Liver (tissue), 9 donors: ENCODE data around the gene EFNA2. TPM values are rescaled to one million over a fixed set of nuclear protein-coding genes. Genes with fewer than 3 reads are reported as not detected.
"Not testable (repeated sequence)": the region's sequence is repeated elsewhere in the genome, so short reads cannot be mapped to it uniquely, and the experiment has no call there.

Experiments used
- DNase-seq: peaks from one replicate; pipeline ENCODE4 v3.0.0-alpha.2; 2017; ENCODE audit warnings: low spot score
- H3K27ac ChIP-seq, 2 donors: one replicate each; pipeline ENCODE4 v1.7.0; 2013; ENCODE audit warnings: inconsistent platforms in 2 of 2, low read length in 2 of 2, control low read depth in 1 of 2, low read depth in 1 of 2, mild to moderate bottlenecking in 1 of 2
- H3K27me3 ChIP-seq, 4 donors: one replicate each; pipeline versions ENCODE4 v1.6.1 to v1.7.0; 2013; ENCODE audit warnings: low read length in 3 of 4, inconsistent platforms in 1 of 4, mild to moderate bottlenecking in 1 of 4, moderate library complexity in 1 of 4; ENCODE audit not compliant: control insufficient read depth in 4 of 4, insufficient read depth in 4 of 4
- H3K36me3 ChIP-seq, 4 donors: one replicate each; pipeline versions ENCODE4 v1.6.1 to v1.7.0; 2013; ENCODE audit warnings: low read length in 3 of 4, mild to moderate bottlenecking in 3 of 4, low read depth in 1 of 4, moderate library complexity in 1 of 4; ENCODE audit not compliant: control insufficient read depth in 4 of 4, insufficient read depth in 3 of 4
- H3K4me1 ChIP-seq, 4 donors: one replicate each; pipeline versions ENCODE4 v1.6.1 to v1.7.0; 2013; ENCODE audit warnings: low read length in 3 of 4, mild to moderate bottlenecking in 3 of 4, moderate library complexity in 1 of 4; ENCODE audit not compliant: control insufficient read depth in 4 of 4, insufficient read depth in 4 of 4
- H3K4me3 ChIP-seq, 3 donors: one replicate each; pipeline versions ENCODE4 v1.6.1 to v1.7.0; 2013; ENCODE audit warnings: low read length in 3 of 3, control low read depth in 1 of 3, low read depth in 1 of 3, mild to moderate bottlenecking in 1 of 3
- H3K9ac ChIP-seq, 2 donors: one replicate each; pipeline ENCODE4 v1.7.0; 2013; ENCODE audit warnings: low read length in 2 of 2, mild to moderate bottlenecking in 2 of 2, moderate library complexity in 2 of 2, control low read depth in 1 of 2, low read depth in 1 of 2
- H3K9me3 ChIP-seq, 4 donors: one replicate each; pipeline versions ENCODE4 v1.6.1 to v1.7.0; 2013; ENCODE audit warnings: low read length in 3 of 4; ENCODE audit not compliant: control insufficient read depth in 4 of 4
- ATF3 ChIP-seq: IDR thresholded peaks from 2 replicates; pipeline ENCODE4 v1.6.1; 2016; ENCODE audit warnings: antibody characterized with exemption
- CTCF ChIP-seq: fragments of 150-350 bp; IDR thresholded peaks from 2 replicates; pipeline ENCODE4 v1.5.1; 2017; ENCODE audit warnings: improper control_type of control experiment, low read depth, low read length; ENCODE audit not compliant: missing input control
- EGR1 ChIP-seq, 2 donors: IDR thresholded peaks; 2 replicates each; pipeline ENCODE4 v1.6.1; 2016 to 2018; ENCODE audit warnings: antibody characterized with exemption in 2 of 2, low read depth in 2 of 2
- FOXA1 ChIP-seq: IDR thresholded peaks from 2 replicates; pipeline ENCODE4 v1.6.1; 2016; ENCODE audit warnings: antibody characterized with exemption
- FOXA2 ChIP-seq: IDR thresholded peaks from 2 replicates; pipeline ENCODE4 v1.6.1; 2016; ENCODE audit warnings: antibody characterized with exemption
- GABPA ChIP-seq, 2 donors: IDR thresholded peaks in 1 of 2; conservative IDR thresholded peaks in 1 of 2; 2 replicates each; pipeline ENCODE4 v1.6.1; 2016; ENCODE audit warnings: antibody characterized with exemption in 2 of 2, mild to moderate bottlenecking in 1 of 2, moderate library complexity in 1 of 2
- HNF4A ChIP-seq, 2 donors: conservative IDR thresholded peaks; 2 replicates each; pipeline ENCODE4 v1.6.1; 2016; ENCODE audit warnings: antibody characterized with exemption in 2 of 2, mild to moderate bottlenecking in 2 of 2
- HNF4G ChIP-seq: IDR thresholded peaks from 2 replicates; pipeline ENCODE4 v1.6.1; 2016; ENCODE audit warnings: antibody characterized with exemption
- JUND ChIP-seq, 2 donors: IDR thresholded peaks; 2 replicates each; pipeline ENCODE4 v1.6.1; 2016; ENCODE audit warnings: antibody characterized with exemption in 2 of 2
- MAX ChIP-seq: IDR thresholded peaks from 2 replicates; pipeline ENCODE4 v1.6.1; 2016; ENCODE audit warnings: antibody characterized with exemption
- NR2F2 ChIP-seq: IDR thresholded peaks from 2 replicates; pipeline ENCODE4 v1.6.1; 2016; ENCODE audit warnings: antibody characterized with exemption
- RAD21 ChIP-seq, 2 donors: IDR thresholded peaks; 2 replicates each; pipeline ENCODE4 v1.6.1; 2016; ENCODE audit warnings: antibody characterized with exemption in 2 of 2, mild to moderate bottlenecking in 2 of 2
- REST ChIP-seq: IDR thresholded peaks from 2 replicates; pipeline ENCODE4 v1.6.1; 2016; ENCODE audit warnings: antibody characterized with exemption, mild to moderate bottlenecking
- RXRA ChIP-seq, 2 donors: IDR thresholded peaks; 2 replicates each; pipeline ENCODE4 v1.6.1; 2017 to 2018; ENCODE audit warnings: antibody characterized with exemption in 2 of 2, mild to moderate bottlenecking in 1 of 2
- SP1 ChIP-seq: IDR thresholded peaks from 2 replicates; pipeline ENCODE4 v1.6.1; 2018; ENCODE audit warnings: antibody characterized with exemption, mild to moderate bottlenecking
- TAF1 ChIP-seq: conservative IDR thresholded peaks from 2 replicates; pipeline ENCODE4 v1.6.1; 2016; ENCODE audit warnings: antibody characterized with exemption, mild to moderate bottlenecking
- YY1 ChIP-seq: IDR thresholded peaks from 2 replicates; pipeline ENCODE4 v1.6.1; 2016; ENCODE audit warnings: antibody characterized with exemption, mild to moderate bottlenecking
- ZBTB33 ChIP-seq: IDR thresholded peaks from 2 replicates; pipeline ENCODE4 v1.6.1; 2016; ENCODE audit warnings: antibody characterized with exemption
- WGBS: extraction: QIAGEN DNeasy Blood & Tissue Kit; methylation state at CpG from one replicate; pipeline ENCODE4 v1.1.7; 2013; 5-methylcytosine and 5-hydroxymethylcytosine counted together
- polyA plus RNA-seq, 2 donors: library from polyadenylated mRNA; stranded (reverse) in 1 of 2; unstranded in 1 of 2; fragments of 200-250 nt in 1 of 2; fragments of >200 nt in 1 of 2; fragmentation: Nextera tagmentation in 1 of 2; extraction: Ambion mirVana in 1 of 2; gene quantifications; one replicate each; pipeline versions ENCODE4 v1.2.1 to v1.2.3, GENCODE V29; 2013 to 2015
- total RNA-seq, 2 donors: library from RNA; depleted of rRNA; stranded (reverse); fragments of >200 nt; gene quantifications; one replicate each; pipeline ENCODE4 v1.2.3, GENCODE V29; 2014
- donor health status: healthy.
- donor health status: healthy.
- donor health status: healthy.
- donor health status: healthy.
- donor health status: healthy.

EFNA2 gene
- total and polyA plus RNA-seq, 4 donors: 0.98 to 9.8 (median 4.3) TPM

GRCh38 chr19:1320282-1320650 is 34.6 kb downstream of the EFNA2 start:
- 97% methylated on average over 3 of the region's 3 CpGs for WGBS
- not testable (repeated sequence) for H3K4me3 ChIP-seq, H3K9me3 ChIP-seq, H3K9ac ChIP-seq, H3K27ac ChIP-seq, H3K36me3 ChIP-seq, DNase-seq, H3K27me3 ChIP-seq
- peaks cover 7 to 21% (median 11%) of the 10 kb centered on the region in 4 donors for H3K4me1 ChIP-seq

- Histone ChIP-seq H3K4me3 (no peak overlapping the region), H3K9ac (no peak overlapping the region), H3K27me3 (no peaks in the 10 kb centered on the region), H3K9me3 (no peaks in the 10 kb centered on the region), H3K4me1 (peaks cover 9 to 15% (median 10%) of the 10 kb centered on the region in 4 donors), H3K27ac (no peak overlapping the region), H3K36me3 (no peaks in the 10 kb centered on the region)
- WGBS: 84% methylated on average over 9 of the region's 9 CpGs
- TF ChIP-seq SP1 (no peak), CTCF (no peak), JUND (IDR thresholded peaks at IDR 0.05) (no peak), ZBTB33 (no peak), HNF4A (conservative IDR thresholded peaks at IDR 0.05) (no peak), MAX (no peak), RAD21 (IDR thresholded peaks at IDR 0.05) (no peak), FOXA1 (no peak)
- DNase-seq: no peak
Observed at GRCh38 chr19:1321539-1321938, 35.9 kb downstream of the EFNA2 start.

GRCh38 chr19:1322198-1322981 is 36.7 kb downstream of the EFNA2 start:
- Histone ChIP-seq H3K9me3 (no peaks in the 10 kb centered on the region), H3K4me3 (no peak overlapping the region), H3K27ac (no peak overlapping the region), H3K9ac (no peak overlapping the region), H3K36me3 (no peaks in the 10 kb centered on the region), H3K4me1 (peaks cover 9 to 15% (median 10%) of the 10 kb centered on the region in 4 donors), H3K27me3 (no peaks in the 10 kb centered on the region)
- TF ChIP-seq JUND (IDR thresholded peaks at IDR 0.05): no peak
- TF ChIP-seq NR2F2: no peak
- TF ChIP-seq TAF1: no peak
- no peak for TF ChIP-seq SP1
- TF ChIP-seq EGR1 (IDR thresholded peaks at IDR 0.05; ENCODE audit: low read depth in 2 of 2): no peak
- no peak for TF ChIP-seq YY1
- TF ChIP-seq GABPA (IDR thresholded peaks at IDR 0.05 in 1 of 2, conservative IDR thresholded peaks at IDR 0.05 in 1 of 2): no peak
- TF ChIP-seq RXRA (IDR thresholded peaks at IDR 0.05): no peak
- TF ChIP-seq HNF4G: no peak
- no peak for TF ChIP-seq REST
- no peak for TF ChIP-seq MAX
- no peak for TF ChIP-seq ATF3
- no peak for TF ChIP-seq FOXA1
- TF ChIP-seq HNF4A (conservative IDR thresholded peaks at IDR 0.05): no peak
- TF ChIP-seq FOXA2: no peak
- 95% methylated on average over 16 of the region's 16 CpGs for WGBS
- DNase-seq: no peak
